SK-N-SH (cell line): Measurements from ENCODE around the gene FAM107A. TPM values are rescaled to one million over a fixed set of nuclear protein-coding genes. Genes with fewer than 3 reads are reported as not detected.

Experiments used
- CTCF ChIA-PET: fragments of 300-600, 350-600 bp; formaldehyde crosslinking; extraction: SDS; loops from one replicate; lab custom pipeline; 2021; lab: Yijun Ruan, JAX
- POLR2A ChIA-PET: fragments of 350-600 bp; sonication (Branson Sonifier 250); formaldehyde crosslinking; extraction: SDS; loops from one replicate; lab custom pipeline; 2020; ENCODE audit warnings: antibody characterized with exemption, inconsistent platforms; lab: Yijun Ruan, JAX
- DNase-seq: peaks from one replicate; pipeline ENCODE4 v3.0.0; 2012
- H2AFZ ChIP-seq: fragments of 200-600 bp; sonication (generic); 2 replicates; pipeline ENCODE4 v1.8.1; 2016; ENCODE audit warnings: antibody characterized with exemption, mild to moderate bottlenecking, low read depth
- H3F3A ChIP-seq: fragments of 200-600 bp; sonication (generic); replicated peaks from 2 replicates; pipeline ENCODE3; 2016; ENCODE audit warnings: antibody characterized with exemption, mild to moderate bottlenecking; ENCODE audit not compliant: insufficient read depth
- H3K27ac ChIP-seq, 2 experiments: fragments of 200-500 bp in 1 of 2; fragments of 200-600 bp in 1 of 2; sonication (Bioruptor generic) in 1 of 2; sonication (generic), shearing (Covaris generic) in 1 of 2; 2 replicates each; pipeline versions ENCODE4 v1.5.1 to v1.6.1; 2014 to 2016; ENCODE audit warnings: low read depth in 2 of 2, inconsistent platforms in 1 of 2, low read length in 1 of 2, mild to moderate bottlenecking in 1 of 2, mixed read lengths in 1 of 2
- H3K27me3 ChIP-seq: fragments of 200-600 bp; sonication (generic), shearing (Covaris generic); 2 replicates; pipeline ENCODE4 v1.6.1; 2016; ENCODE audit warnings: mixed run types; ENCODE audit not compliant: insufficient read depth
- H3K36me3 ChIP-seq, 2 experiments: fragments of 200-500 bp in 1 of 2; fragments of 200-600 bp in 1 of 2; sonication (Bioruptor generic) in 1 of 2; sonication (generic) in 1 of 2; replicated peaks in 1 of 2; 2 replicates each; pipeline versions ENCODE3 to v1.5.1; 2014 to 2016; ENCODE audit warnings: low read length in 1 of 2, mild to moderate bottlenecking in 1 of 2; ENCODE audit not compliant: insufficient read depth in 2 of 2, control insufficient read depth in 1 of 2
- H3K4me1 ChIP-seq, 2 experiments: fragments of 200-500 bp in 1 of 2; fragments of 200-600 bp in 1 of 2; sonication (Bioruptor generic) in 1 of 2; sonication (generic), shearing (Covaris generic) in 1 of 2; 2 replicates each; pipeline versions ENCODE4 v1.5.1 to v1.6.1; 2014 to 2016; ENCODE audit warnings: low read depth in 1 of 2, low read length in 1 of 2, mixed run types in 1 of 2; ENCODE audit not compliant: insufficient read depth in 2 of 2, control insufficient read depth in 1 of 2
- H3K4me2 ChIP-seq: fragments of 200-600 bp; sonication (generic), shearing (Covaris generic); 2 replicates; pipeline ENCODE4 v1.6.1; 2017; ENCODE audit warnings: mixed run types
- H3K4me3 ChIP-seq, 2 experiments: fragments of 200-500 bp in 1 of 2; fragments of 200-600 bp in 1 of 2; sonication (Bioruptor generic) in 1 of 2; sonication (generic), shearing (Covaris generic) in 1 of 2; 2 replicates each; pipeline versions ENCODE4 v1.5.1 to v1.8.1; 2014 to 2016; ENCODE audit warnings: low read depth in 2 of 2, inconsistent platforms in 1 of 2, low read length in 1 of 2, mild to moderate bottlenecking in 1 of 2, mixed read lengths in 1 of 2, moderate library complexity in 1 of 2
- H3K79me2 ChIP-seq: fragments of 200-600 bp; sonication (generic); 2 replicates; pipeline ENCODE4 v1.8.1; 2017; ENCODE audit warnings: mild to moderate bottlenecking; ENCODE audit not compliant: insufficient read depth
- H3K9ac ChIP-seq: fragments of 200-600 bp; sonication (generic); 2 replicates; pipeline ENCODE4 v1.6.1; 2017; ENCODE audit warnings: mixed run types
- H3K9me2 ChIP-seq: fragments of 200-600 bp; sonication (generic); 2 replicates; pipeline ENCODE4 v1.6.1; 2017; ENCODE audit warnings: mixed run types
- H3K9me3 ChIP-seq: fragments of 200-600 bp; sonication (generic); 2 replicates; pipeline ENCODE4 v1.6.1; 2017; ENCODE audit warnings: mixed run types, mild to moderate bottlenecking, moderate library complexity
- H4K20me1 ChIP-seq: fragments of 200-600 bp; sonication (generic); 2 replicates; pipeline ENCODE4 v1.6.1; 2017; ENCODE audit warnings: mild to moderate bottlenecking, mixed run types; ENCODE audit not compliant: insufficient read depth
- CHD2 ChIP-seq: fragments of 150-350 bp; IDR thresholded peaks from 2 replicates; pipeline ENCODE4 v1.6.1; 2018; ENCODE audit warnings: low read length; ENCODE audit not compliant: partially characterized antibody
- NFIC ChIP-seq: IDR thresholded peaks from 2 replicates; pipeline ENCODE4 v1.4.0; 2012; ENCODE audit warnings: borderline replicate concordance
- RAD21 ChIP-seq: IDR thresholded peaks from 2 replicates; pipeline ENCODE4 v1.6.1; 2012; ENCODE audit warnings: mild to moderate bottlenecking, low read length
- RCOR1 ChIP-seq: fragments of 150-350 bp; IDR thresholded peaks from 2 replicates; pipeline ENCODE4 v1.6.1; 2017; ENCODE audit warnings: antibody characterized with exemption, low read length
- SMC3 ChIP-seq: IDR thresholded peaks from 2 replicates; pipeline ENCODE4 v1.6.1; 2012; ENCODE audit warnings: low read depth, low read length, improper control_type of control experiment
- TCF12 ChIP-seq: IDR thresholded peaks from 2 replicates; pipeline ENCODE4 v1.4.0; 2012
- TEAD4 ChIP-seq: IDR thresholded peaks from 2 replicates; pipeline ENCODE4 v1.4.0; 2012; ENCODE audit warnings: mild to moderate bottlenecking, borderline replicate concordance; ENCODE audit not compliant: insufficient read depth
- WGBS: methylation state at CpG from one replicate; pipeline ENCODE4 v1.1.6; 2017; ENCODE audit warnings: low lambda C conversion rate; 5-methylcytosine and 5-hydroxymethylcytosine counted together
- polyA plus RNA-seq, 3 experiments: library from polyadenylated mRNA; depleted of rRNA; stranded (reverse); fragments of >200 nt; gene quantifications; 2 replicates each; pipeline ENCODE4 v1.2.3, GENCODE V29; 2012
- TF ChIP-seq, protein P1 (sequence below): fragments of 200-600 bp; sonication (generic); IDR thresholded peaks from 2 replicates; pipeline ENCODE4 v1.6.1; 2017; ENCODE audit warnings: antibody characterized with exemption, mild to moderate bottlenecking, moderate library complexity
- TF ChIP-seq, protein P2 (sequence below): fragments of 150-350 bp; IDR thresholded peaks from 2 replicates; pipeline ENCODE4 v1.6.1; 2017; ENCODE audit warnings: antibody characterized with exemption, low read length, low read depth, borderline replicate concordance

Gene FAM107A
- polyA plus RNA-seq, 1 of the 3 experiments (the other 2 are of a cell fraction), result 0.02 TPM

DNA sequence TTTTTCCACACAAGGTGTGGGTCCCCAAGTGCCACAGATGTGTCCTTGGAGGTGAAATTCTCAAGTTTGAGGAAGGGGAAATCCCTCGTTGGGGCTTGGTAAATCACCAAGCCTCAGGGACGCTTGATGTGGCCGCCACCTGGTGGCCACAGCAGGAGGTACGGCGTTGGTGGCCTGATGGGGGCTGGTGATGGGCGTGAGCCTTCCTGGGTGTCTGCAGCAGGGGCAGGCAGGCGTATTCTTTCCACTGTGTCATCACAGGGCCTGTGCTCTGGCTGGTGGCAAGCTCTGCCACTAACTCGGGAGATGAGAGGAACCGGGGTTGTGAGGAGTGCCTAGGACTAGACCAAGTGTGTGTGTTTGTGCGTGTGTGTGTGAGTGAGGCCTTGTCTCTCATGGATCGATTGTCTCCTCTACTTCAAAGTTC lies 44.4 kb downstream of the FAM107A start:
- Histone ChIP-seq H3K9me2 (no peaks in the 10 kb centered on the region), H3K9ac (no peak overlapping the region), H3K4me3 (peak overlapping the region in 1 of 2 experiments; percentile 17; a peak in 1 of 4 replicates), H4K20me1 (no peaks in the 10 kb centered on the region), H3F3A (peaks cover 4% of the 10 kb centered on the region), H3K9me3 (no peaks in the 10 kb centered on the region), H3K27me3 (no peaks in the 10 kb centered on the region), H3K4me1 (peaks cover 12 to 32% of the 10 kb centered on the region in 2 experiments), H3K79me2 (no peaks in the 10 kb centered on the region), H3K36me3 (no peaks in the 10 kb centered on the region), H3K4me2 (no peak overlapping the region), H3K27ac (no peak overlapping the region), H2AFZ (peak overlapping the region; percentile 60; the same call in 1 of the 2 replicates)
- TF ChIP-seq RCOR1 (0 out of 2 replicates have a peak, but pooled peaks have one; percentile 26), TCF12 (no peak), SMC3 (peak; percentile 96), CHD2 (peak; percentile 76), RAD21 (peak; percentile 92)
- TF ChIP-seq, protein P1, sequence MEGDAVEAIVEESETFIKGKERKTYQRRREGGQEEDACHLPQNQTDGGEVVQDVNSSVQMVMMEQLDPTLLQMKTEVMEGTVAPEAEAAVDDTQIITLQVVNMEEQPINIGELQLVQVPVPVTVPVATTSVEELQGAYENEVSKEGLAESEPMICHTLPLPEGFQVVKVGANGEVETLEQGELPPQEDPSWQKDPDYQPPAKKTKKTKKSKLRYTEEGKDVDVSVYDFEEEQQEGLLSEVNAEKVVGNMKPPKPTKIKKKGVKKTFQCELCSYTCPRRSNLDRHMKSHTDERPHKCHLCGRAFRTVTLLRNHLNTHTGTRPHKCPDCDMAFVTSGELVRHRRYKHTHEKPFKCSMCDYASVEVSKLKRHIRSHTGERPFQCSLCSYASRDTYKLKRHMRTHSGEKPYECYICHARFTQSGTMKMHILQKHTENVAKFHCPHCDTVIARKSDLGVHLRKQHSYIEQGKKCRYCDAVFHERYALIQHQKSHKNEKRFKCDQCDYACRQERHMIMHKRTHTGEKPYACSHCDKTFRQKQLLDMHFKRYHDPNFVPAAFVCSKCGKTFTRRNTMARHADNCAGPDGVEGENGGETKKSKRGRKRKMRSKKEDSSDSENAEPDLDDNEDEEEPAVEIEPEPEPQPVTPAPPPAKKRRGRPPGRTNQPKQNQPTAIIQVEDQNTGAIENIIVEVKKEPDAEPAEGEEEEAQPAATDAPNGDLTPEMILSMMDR, result peak; percentile 90
- DNase-seq, result peak; percentile 89
- ChIA-PET CTCF (interaction anchor here (0.8 to 12.5 kb wide), 11 partner anchors 10 to 225 kb away, joined by 3 to 99 read pairs (median 4); partner anchors contain the start of gene KCTD6), POLR2A (no interaction called here)
- 24% methylated on average over 11 of the region's 11 CpGs for WGBS

DNA sequence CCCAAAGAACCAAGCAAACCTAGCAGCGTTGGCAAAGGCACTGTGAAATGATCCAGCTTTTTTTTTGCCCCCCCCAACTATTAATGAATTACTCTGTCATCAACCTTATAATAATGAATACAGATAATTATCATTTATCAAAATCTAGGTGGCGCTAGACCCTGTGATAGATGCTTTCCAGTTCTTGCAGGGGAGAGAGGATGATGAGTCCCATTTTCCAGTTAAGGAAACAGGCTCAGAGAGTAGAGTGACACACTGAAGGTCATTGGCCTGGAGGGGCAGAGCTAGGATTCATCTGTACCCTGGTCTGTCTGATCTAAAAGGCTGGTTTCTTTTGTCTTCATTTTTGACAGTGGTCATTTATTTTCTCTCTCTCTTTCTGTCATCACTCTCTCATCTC lies 45.2 kb downstream of the FAM107A start:
- H3K9me2 ChIP-seq, result no peaks in the 10 kb centered on the region
- 63% methylated on average over 2 of the region's 2 CpGs for WGBS
- no peak overlapping the region for H3K4me3 ChIP-seq
- H4K20me1 ChIP-seq, result no peaks in the 10 kb centered on the region
- CTCF ChIA-PET, result interaction anchor here (0.7 to 12.5 kb wide), 18 partner anchors 20 to 374 kb away, joined by 3 to 99 read pairs (median 4); partner anchors contain the start of genes HTD2, KCTD6 and RPP14
- H3K27ac ChIP-seq, result no peak overlapping the region
- H3K36me3 ChIP-seq, result no peaks in the 10 kb centered on the region
- no peak for DNase-seq
- H2AFZ ChIP-seq, result no peak overlapping the region
- no peaks in the 10 kb centered on the region for H3K27me3 ChIP-seq
- peaks cover 4% of the 10 kb centered on the region for H3F3A ChIP-seq
- no peak overlapping the region for H3K4me2 ChIP-seq
- H3K4me1 ChIP-seq, result peaks cover 12 to 32% of the 10 kb centered on the region in 2 experiments
- POLR2A ChIA-PET, result no interaction called here
- TF ChIP-seq TEAD4 (no peak), NFIC (no peak)
- TF ChIP-seq, protein P2, sequence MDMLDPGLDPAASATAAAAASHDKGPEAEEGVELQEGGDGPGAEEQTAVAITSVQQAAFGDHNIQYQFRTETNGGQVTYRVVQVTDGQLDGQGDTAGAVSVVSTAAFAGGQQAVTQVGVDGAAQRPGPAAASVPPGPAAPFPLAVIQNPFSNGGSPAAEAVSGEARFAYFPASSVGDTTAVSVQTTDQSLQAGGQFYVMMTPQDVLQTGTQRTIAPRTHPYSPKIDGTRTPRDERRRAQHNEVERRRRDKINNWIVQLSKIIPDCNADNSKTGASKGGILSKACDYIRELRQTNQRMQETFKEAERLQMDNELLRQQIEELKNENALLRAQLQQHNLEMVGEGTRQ, result no peak
- TF ChIP-seq, protein P1, result peak; percentile 44
- TF ChIP-seq, all 33 proteins: peak for 1
- Histone ChIP-seq H3K79me2 (no peaks in the 10 kb centered on the region), H3K9me3 (no peaks in the 10 kb centered on the region), H3K9ac (no peak overlapping the region)
